Measurements from ENCODE around the gene WWOX.

Gene WWOX

DNA sequence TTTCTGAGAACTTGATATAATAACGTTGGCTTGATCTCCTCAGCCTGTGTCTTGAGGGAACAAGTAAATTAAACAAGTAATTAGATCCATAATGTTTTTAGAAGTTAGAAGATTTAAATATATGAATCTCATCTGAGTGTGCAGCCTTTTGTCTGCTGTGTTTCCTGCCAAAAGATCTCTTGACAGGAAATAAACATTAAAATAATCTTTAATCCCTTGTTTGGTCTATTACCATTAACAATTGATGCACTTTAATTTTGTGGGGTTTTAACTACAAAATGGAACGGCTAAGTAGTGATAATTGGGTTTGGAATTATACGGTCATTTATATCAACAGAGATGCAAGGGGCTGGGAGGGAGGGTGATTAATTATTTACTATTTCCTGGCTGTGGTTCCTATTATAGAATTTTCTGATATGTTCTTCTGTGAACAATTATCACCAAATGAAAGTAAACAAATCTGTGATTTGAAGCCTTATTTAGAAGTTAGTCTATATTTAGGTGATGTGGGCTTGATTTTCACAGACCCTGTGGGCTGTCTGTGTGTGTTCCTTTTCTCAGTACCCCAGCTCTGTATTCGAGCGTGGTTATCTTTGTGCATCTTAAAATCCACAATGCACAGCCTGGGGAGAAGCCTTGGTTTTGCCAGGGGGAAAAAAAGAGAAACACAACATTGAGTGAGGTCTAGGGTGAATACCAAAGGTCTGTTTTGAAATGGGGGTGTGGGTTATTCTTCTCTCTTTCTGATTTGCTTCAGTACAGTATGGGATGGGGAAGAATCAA lies 556.1 kb downstream of the WWOX start:
- no peak for DNase-seq (ENCODE audit: low read depth in 3 of 3)

DNA sequence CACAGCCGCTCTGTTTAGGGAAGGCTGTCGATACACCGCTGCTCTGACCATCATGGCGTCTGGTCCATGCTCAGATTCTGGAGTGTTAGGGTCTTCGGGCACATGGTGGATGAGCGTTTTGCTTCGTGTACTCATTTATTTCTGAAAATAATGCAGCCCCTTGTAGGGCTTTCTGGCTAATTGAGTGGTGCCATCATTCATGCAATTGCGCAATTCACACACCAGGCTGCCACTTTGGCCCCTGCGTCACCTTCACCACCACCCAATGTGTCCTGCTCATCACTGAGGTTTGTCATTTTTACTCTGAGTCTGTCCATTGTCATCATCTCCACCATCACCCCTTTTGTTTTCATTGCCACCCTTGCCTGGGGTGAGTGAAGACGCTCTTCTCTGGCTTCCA lies 557.4 kb downstream of the WWOX start:
- DNase-seq (ENCODE audit: low read depth in 3 of 3), result no peak

DNA sequence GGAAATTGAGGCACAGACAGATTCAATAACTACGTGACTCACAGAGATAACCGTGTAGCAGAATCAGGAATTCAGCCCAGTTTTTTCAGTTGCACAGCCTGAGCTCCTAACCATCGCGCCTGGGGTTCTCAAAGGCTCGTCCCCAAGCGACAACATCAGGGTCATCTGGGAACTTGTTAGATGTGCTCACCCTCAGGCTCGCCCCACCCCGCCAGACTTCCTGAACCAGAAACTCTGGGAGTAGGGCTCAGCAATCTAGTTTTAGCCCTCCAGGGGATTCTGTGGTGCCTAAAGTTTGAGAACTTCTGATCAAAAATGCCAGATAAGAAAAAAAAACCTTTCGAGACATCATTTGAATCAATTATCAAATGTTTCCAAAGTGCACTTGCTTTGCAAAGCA lies 559.8 kb downstream of the WWOX start:
- no peak for DNase-seq (ENCODE audit: low read depth in 3 of 3)

DNA sequence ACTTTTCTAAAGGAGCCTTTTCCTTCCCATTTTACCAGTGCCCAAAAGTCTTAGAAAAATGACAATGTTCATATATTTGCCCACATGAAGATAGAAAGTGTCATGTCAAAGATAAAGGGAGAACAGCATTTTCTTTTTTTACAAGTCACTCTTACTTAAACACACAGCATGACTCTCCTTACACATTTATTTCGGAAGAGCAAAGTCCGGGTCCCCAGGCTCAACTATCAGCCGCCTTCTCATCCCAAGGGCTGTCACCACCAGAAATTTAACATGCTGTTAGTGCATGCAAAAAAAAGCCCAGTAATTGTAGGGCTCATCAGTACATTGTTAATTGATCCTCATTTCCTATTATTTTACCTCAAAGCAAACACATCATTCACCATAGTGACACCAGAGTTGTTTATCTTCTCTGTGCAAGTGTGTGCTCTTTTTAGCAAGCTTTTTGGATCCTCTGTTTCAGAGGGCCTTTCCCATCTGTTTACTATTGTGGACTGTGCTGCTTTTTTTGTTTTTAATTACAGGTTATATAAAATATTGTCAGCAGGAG lies 560.3 kb downstream of the WWOX start:
- DNase-seq (ENCODE audit: low read depth in 3 of 3), result no peak

DNA sequence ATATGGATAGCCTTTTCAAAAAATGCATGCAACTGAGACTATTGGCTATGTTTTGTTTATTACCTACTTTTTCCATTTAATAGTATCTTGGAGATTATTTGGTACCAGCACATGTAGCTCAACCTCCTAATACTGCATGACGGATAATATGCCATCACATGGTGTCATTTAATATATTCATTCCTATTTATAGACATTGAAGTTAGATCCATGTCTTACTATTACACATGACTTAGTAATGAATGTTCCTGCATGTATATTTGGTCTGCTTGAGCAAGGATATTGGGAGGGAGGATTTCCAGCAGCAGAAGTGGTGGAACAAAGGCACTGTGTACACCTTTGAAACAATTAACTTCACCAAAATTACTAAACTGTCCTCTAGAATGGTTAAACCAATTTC lies 561.3 kb downstream of the WWOX start:
- no peak for DNase-seq (ENCODE audit: low read depth in 3 of 3)

DNA sequence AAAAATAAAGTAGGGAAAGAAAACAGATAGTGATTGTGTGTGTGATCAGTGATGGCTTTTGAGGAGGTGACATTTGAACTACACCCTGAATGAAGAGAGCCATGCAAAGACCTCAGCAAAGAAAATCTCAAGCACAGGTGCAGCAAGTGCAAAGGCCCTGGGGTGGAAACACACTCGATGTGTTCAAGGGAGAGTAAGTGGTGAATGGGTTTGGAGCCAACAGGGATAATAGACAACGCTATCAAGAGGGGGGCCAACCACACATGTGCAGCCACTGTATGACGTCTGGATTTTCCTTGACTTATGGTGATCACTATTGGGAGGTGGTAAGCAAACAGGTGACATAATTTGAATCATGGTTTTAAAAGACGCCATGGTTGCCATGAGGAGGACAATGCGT lies 564.2 kb downstream of the WWOX start:
- no peak for DNase-seq (ENCODE audit: low read depth in 3 of 3)

DNA sequence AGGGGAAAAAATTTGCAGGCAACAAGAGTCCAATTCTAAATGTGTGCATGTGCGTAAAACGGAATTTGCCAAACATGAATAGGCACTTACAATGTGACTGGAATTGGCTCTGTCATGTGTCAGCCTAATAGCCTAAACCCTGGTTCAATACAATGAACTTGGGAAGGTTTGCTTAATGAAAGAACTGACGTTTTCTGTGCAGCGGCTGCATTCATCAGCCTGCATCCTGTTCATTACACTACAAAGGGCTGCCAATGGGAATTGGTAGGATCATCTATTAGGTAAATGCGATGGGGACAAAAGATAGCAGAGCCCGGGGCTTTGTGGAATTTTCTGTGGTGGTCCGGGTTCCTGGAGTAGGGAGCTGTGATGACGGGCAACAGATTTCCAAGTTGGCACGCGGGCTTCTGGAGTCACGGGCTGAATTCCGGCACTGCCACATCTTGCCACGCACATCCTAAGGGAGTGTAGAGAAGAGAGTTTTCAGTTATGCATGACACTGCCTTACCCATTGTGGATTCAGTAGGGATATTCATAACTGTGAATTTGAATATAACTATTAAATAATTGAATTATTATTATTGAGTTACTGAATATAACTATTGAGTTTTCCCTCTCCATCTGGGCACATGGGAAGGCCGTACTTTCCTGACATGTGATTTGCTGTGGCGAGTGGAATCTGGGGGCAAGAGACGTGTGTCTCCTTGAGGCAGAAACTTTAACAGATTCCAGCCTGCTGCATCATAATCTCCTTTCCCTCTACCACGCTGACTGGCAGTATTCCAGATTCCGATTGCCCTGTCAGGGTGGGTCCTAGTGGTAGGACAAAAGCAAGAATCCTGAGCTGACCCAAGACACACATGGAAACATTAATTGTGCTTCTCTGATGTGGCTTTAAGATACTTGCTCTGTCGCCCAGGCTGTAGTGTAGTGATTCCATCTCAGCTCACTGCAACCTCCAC lies 565.6 kb downstream of the WWOX start:
- no peak for DNase-seq (ENCODE audit: low read depth in 3 of 3)

DNA sequence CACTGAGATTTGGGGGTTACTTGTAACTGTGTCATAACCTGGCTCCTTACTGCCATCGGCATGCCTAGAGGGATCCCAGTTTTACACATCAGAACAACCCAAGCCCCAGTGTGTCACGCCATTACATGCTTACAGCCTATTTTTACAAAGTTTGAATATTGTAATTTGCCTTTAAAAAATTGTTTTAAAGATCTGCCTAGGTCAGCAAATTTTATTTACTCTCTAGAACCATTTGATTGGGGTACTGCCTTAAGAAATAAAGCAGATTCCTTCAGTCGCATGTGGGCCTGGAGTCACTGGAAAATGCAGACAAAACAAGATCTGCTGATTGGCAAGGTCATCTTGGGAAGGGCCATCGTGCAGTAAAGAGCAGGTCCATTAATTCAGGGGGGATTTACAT lies 566.9 kb downstream of the WWOX start:
- DNase-seq (ENCODE audit: low read depth in 3 of 3), result no peak

DNA sequence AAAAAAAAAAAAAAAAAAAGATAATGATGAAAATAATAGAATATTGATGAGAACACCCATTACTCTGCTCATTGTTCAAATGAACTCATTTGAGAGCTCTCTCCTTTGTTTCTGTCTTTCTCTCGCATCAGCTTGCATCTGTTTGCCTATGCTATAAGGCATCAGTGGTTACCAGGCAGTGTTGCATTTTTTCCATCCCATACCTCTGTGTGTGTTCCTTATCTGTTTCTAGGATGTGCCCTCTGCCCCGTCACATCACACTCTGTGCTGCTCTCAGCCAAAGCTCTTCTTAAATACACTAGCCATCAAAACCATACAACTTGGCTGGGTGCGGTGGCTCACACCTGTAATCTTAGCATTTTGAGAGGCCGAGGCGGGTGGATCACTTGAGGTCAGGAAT lies 568.2 kb downstream of the WWOX start:
- DNase-seq (ENCODE audit: low read depth in 3 of 3), result no peak

DNA sequence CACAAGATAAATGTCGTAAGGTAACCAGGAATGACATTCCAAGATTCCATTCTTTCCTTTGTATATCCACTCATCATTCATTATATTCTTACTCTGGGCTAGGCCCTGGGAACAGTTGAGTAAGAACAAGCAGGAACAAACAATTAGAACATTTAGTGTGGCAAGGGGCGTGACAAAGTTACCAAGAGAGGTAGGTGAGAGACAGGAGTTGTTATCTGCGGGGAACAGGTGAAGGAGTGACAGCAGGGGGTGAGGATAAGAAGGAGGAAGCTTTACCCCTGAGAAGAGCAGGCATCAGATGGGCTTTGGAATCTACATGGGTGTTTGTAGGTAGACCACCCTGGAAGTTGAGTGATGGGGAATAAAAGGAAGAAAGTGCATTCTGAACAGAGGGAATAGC lies 568.9 kb downstream of the WWOX start:
- DNase-seq (ENCODE audit: low read depth in 3 of 3), result no peak

DNA sequence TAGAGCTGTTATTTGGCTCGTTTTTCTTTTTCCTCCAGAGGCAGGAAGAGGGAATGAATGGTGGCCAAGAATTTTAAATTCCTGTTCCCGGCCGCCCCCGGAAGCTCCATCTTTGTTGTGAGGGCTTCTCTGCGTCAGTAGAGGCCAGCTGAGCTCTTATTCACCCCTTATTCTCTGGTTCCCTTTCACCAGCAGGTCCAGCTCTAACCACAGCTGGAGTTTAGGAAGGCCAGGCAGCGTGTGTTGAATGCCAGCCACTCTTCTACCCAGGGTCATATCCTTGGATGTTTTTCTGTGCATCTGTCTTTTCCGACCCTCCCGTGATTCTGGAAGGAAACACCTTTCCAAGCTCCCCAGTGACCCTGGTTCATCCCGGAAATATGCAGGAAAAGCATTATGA lies 570.5 kb downstream of the WWOX start:
- DNase-seq (ENCODE audit: low read depth in 3 of 3), result no peak

DNA sequence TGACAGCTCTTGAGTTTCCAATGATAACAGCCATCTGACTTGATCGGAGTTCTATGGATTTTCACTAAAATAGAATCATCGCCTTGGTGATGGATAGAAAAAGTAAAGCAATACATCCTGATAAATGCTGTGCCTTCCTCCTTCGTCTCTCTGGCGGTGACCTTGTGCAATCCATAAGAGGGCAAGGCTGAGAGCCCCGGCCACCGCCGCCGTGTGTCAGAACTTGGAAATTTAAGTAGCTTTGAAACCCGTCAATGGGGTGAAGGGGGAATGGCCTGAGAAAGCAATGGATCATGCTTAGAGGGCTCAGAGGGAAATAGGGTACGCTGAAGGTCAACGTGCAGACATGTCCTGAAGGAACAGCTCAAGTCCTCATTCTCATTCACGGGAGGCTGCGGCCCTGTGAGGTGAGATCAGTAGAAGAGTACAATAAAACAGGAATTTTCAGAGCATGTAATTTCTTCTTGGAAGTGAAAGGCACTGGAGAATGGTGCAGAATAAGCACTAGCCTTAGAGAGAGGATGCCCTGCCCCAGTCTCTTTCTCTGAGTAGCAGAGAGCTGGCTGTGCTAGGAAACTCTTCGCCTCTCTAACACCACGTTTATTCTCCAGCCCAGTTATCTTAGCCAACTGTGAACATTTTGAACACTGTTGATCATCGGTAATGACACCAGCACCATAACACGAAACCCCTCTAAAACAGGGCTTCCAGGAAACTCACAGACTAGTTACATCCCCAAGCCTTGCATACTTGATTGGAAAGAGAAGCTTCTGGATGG lies 573.5 kb downstream of the WWOX start:
- DNase-seq (ENCODE audit: low read depth in 3 of 3), result no peak

DNA sequence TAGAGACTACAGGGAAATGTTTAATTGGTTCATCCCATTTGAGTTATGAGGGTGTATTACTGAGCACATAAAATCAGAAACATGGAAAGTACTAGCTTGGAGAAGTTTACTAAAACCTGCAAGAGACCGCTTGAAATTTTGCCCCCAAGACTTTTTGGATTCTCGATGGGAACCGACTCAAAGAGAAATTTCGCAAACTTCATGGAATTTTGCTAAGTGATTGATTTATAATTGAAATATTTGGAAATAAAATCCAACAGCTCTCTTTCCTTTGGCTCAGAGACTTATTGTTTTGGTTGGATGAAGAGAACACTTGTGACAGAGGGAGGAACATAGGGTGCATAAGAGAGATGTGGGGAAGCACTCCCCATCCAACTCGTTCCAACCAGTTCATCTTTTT lies 574.4 kb downstream of the WWOX start:
- no peak for DNase-seq (ENCODE audit: low read depth in 3 of 3)

DNA sequence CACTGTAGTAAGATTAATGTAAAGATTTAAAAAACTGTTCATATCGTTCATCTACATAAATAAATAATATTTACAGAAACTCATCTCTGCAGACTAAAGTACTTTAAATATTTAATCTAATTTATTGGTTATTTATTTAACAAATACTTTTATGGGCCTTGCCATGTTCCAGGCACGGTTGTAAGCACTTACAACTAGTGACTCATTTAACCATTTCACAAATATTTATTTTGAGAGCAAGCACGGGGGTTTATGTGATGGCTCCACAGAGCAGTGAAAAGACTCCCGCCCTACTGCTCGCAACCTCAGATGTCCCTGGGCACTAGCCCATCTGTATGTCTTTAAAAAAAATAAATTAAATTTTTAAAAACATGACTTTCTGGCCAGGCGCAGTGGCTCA lies 575.9 kb downstream of the WWOX start:
- no peak for DNase-seq (ENCODE audit: low read depth in 3 of 3)

DNA sequence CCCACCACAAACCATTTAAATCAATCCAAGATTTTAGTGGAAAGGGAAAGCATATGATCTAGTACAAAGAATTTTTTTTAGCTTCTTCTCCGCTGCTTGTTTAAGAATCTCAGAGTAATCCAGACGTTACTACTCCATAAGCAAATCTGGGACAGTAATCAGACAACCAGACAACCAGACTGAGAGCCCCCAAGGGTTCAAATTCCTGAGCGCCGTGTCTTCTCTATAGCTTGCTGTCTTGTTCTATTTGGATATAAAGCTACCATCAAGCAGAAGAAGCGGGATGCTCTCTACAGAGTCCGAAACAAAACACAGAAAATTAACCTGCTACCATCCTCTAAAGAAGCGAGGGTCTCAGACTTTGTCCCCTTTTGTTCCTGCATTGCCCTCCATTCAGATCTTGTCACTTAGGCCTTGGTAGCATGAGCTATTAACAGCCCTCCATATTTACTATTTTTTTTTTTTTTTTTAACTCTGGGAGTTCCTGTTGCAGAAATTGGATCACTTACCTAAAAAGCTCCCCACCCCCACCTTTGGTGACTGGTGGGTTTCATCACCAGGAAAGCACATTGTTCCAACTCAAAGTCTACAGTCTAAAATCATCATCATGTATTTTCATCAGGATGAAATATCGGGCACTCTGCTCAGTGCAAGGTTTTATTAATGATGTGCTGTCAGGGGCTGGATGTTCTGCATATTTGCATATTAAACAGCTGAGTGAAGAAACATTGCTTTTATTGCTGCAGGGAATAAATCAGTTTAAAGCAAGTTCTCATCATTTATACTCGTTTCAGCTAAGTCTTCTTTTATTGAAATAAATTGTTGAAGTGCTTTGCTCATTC lies 576.7 kb downstream of the WWOX start:
- DNase-seq (ENCODE audit: low read depth in 3 of 3), result no peak

DNA sequence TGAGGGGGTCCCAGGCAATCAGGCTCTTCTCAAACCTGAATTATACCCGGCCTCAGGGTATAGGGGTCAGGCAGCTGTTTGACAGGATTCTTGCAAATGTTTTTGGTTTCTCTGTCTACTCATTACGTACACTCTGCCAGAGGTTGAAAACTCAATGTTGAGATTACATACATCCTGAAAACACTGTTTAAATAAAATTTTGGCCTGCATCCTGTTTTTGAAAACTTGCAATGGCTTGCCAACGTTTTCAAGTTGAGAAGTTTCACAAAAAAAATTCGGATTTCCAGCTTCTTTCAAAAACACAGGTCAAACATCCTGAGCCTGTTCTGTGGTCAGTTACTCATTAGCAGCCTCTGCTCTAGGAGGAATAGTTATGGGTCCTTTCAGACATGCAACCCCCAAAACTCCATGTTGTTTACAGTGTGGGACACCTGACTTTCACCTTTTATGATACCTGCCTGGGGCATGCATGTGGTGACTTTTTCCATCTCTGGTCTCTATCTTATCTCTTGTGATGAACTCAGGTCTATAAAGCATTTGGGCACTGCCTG lies 577.8 kb downstream of the WWOX start:
- DNase-seq (ENCODE audit: low read depth in 3 of 3), result no peak

DNA sequence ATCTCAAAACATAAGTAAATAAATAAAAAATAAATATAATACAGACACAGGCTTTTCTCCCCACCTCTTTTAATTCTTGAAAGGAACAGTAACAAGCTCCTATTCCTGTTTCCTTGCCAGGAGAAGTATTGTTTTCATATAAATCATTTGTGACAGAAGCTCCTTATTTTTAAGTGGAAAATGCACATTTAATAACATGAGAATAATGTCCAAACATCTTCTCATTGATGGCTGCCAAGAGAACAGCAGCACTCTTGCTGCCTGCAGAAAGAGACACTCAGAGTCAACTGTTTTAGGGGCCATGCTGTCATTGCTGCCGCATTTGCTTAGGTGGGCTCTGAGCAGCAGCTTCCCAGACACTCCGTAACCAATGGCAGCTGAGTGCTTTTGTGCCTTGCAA lies 580.1 kb downstream of the WWOX start:
- DNase-seq (ENCODE audit: low read depth in 3 of 3), result no peak

DNA sequence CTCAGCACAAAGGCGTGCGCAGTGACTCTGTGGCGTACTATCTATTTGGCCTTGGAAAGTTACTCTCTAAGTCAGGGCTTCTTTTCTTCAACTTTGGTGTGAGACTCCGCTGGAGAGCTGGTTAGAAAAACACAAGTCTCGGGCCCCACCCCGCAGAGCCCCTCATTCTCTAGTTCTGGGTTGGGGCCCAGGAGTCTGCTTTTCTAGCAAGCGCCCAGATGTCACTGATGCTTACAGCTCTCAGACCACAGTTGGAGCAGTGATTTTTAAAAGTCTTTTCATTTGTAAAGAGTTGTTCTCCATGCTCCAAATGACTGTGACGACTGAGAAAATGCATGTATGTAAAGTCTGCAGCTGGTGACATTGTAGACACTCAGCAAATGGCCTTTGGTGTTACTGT lies 582.3 kb downstream of the WWOX start:
- DNase-seq (ENCODE audit: low read depth in 3 of 3), result no peak

DNA sequence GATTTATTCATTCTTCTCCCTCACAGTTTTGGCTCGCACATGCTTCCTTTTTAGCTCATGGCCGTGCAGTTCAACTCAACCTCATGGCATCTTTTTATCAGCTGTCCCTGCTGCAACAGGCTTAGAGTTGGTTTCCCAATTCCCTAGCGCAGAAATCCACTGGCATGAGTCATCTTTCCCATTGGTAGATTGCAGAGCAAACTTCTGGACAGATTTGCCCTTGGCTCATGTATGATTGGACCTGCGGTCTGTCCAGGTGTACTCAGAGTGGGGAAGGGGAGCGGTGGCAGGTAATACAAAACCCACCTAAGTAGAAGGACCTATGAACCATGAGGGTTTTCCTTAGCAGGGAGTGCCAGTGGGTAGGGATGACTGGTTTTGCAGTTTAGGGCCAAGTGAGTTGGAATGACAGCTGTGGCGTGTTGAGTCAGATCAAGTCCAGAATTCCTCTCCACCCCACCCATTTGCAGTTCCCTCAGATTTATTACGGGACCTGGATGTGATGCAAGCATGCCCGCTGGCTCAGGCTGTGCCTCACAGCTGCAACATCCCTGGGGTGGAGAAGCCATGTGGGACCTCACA lies 584.7 kb downstream of the WWOX start:
- DNase-seq (ENCODE audit: low read depth in 3 of 3), result no peak

DNA sequence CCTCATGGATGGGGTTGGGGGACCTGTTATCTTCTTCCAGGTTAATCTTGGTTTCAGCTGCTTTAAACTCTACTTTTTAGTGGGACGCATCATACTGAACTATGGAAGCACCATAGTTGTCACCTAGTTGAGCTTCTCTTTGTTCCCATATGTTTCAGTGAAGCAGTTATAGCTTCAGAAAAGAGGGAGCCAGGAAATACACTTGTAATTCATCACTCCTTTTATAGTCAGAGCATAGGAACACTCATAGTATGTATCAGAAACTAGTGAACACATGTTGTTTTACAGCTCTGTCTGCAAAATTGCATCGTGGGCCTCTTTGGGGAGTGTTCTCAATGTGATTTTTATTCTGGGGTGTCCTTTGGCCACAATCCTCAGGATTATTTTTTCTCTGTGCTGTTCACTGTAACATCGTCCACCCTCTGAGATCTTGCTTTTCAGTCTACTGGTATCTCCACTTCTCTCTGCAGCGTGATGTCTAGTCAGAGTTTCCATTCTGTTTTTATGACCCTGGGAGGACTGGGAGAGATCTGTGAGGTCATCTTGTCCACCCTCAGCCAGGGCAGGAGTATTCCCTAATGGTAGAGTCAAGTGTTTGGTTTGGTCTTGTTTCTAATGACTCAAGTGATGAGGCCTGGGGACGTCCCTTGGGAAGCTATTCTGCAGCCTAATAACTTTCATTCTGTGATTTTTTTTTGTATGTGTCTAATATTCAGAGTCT lies 585.4 kb downstream of the WWOX start:
- no peak for DNase-seq (ENCODE audit: low read depth in 3 of 3)

Measured in stimulated activated CD4-positive, alpha-beta T cell treated with anti-CD3 and anti-CD28 coated beads, TNF-alpha, amount 100 ng/mL, for 48 hours (primary cell).